Loucy (cell line): ENCODE results near the gene DCBLD2.

Experiments
- EZH2phosphoT487 ChIP-seq: fragments of 200-600 bp; IDR thresholded peaks from 2 replicates; pipeline ENCODE4 v1.6.1; 2018; ENCODE audit warnings: antibody characterized with exemption, mild to moderate bottlenecking, moderate library complexity, borderline replicate concordance
- TF ChIP-seq, protein P1 (sequence below): fragments of 200-600 bp; sonication (generic); conservative IDR thresholded peaks from 2 replicates; pipeline ENCODE4 v1.5.1; 2014; ENCODE audit warnings: mild to moderate bottlenecking, antibody characterized with exemption, low read length

DNA sequence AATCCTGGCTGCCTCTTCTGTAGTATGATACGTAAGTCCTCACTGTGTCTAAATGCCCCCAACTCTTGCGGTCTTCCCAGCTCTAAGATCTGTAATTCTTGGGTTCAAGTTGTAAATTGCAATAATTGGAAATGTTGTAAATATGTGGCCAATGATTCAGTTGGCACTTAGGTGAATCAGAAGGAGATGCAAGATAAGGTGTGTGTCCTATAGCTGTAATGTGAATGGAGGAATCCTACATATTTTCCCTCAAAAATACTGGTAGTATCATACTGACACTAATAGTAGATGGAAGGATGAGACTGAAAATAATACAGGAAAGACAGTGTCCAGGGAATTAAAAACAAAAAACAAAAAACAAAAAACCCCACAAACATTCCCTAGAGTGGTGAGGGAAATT lies 141.9 kb downstream of the DCBLD2 start:
- TF ChIP-seq, protein P1, sequence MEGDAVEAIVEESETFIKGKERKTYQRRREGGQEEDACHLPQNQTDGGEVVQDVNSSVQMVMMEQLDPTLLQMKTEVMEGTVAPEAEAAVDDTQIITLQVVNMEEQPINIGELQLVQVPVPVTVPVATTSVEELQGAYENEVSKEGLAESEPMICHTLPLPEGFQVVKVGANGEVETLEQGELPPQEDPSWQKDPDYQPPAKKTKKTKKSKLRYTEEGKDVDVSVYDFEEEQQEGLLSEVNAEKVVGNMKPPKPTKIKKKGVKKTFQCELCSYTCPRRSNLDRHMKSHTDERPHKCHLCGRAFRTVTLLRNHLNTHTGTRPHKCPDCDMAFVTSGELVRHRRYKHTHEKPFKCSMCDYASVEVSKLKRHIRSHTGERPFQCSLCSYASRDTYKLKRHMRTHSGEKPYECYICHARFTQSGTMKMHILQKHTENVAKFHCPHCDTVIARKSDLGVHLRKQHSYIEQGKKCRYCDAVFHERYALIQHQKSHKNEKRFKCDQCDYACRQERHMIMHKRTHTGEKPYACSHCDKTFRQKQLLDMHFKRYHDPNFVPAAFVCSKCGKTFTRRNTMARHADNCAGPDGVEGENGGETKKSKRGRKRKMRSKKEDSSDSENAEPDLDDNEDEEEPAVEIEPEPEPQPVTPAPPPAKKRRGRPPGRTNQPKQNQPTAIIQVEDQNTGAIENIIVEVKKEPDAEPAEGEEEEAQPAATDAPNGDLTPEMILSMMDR: no peak
- TF ChIP-seq EZH2phosphoT487: no peak
